Measurements from ENCODE around the gene MTCL3.
"Not testable (repeated sequence)": the region's sequence is repeated elsewhere in the genome, so short reads cannot be mapped to it uniquely, and the experiment has no call there.

The MTCL3 gene

GRCh38 chr6:127435626-127436220, 83.4 kb downstream of the MTCL3 start:
- Histone ChIP-seq H3K4me1 (ENCODE audit: control insufficient read depth, low read length) (no peaks in the 10 kb centered on the region), H3K4me3 (ENCODE audit: low read length) (no peak overlapping the region), H3K27ac (ENCODE audit: low read depth, low read length) (no peak overlapping the region), H3K9me2 (replicated peaks; ENCODE audit: control insufficient read depth, low read length) (no peaks in the 10 kb centered on the region), H3K27me3 (ENCODE audit: control insufficient read depth, low read length) (peaks cover 3% of the 10 kb centered on the region; the same call in 1 of the 2 replicates), H3F3A (ENCODE audit: control insufficient read depth, insufficient read depth) (no peaks in the 10 kb centered on the region), H3K4me2 (ENCODE audit: low read length) (no peak overlapping the region), H3K9me3 (ENCODE audit: control insufficient read depth, insufficient read depth, low read length) (no peaks in the 10 kb centered on the region), H3K36me3 (ENCODE audit: control insufficient read depth, low read length) (no peaks in the 10 kb centered on the region), H4K20me1 (ENCODE audit: control insufficient read depth, insufficient read depth, low read depth, low read length) (no peaks in the 10 kb centered on the region), H3K79me2 (ENCODE audit: control insufficient read depth, low read length) (no peaks in the 10 kb centered on the region)
- no peak for TF ChIP-seq EZH2phosphoT487 (IDR thresholded peaks at IDR 0.05; ENCODE audit: borderline replicate concordance, low read length)
- TF ChIP-seq CTCF (IDR thresholded peaks at IDR 0.05; ENCODE audit: low read depth, low read length, poor library complexity, severe bottlenecking): no peak

GRCh38 chr6:127434651-127435050, 84.5 kb downstream of the MTCL3 start:
- H3K4me1 ChIP-seq (ENCODE audit: control insufficient read depth, low read length): no peaks in the 10 kb centered on the region
- no peaks in the 10 kb centered on the region for H3K79me2 ChIP-seq (ENCODE audit: control insufficient read depth, low read length)
- H3K4me2 ChIP-seq (ENCODE audit: low read length): no peak overlapping the region
- no peaks in the 10 kb centered on the region for H3F3A ChIP-seq (ENCODE audit: control insufficient read depth, insufficient read depth)
- H3K36me3 ChIP-seq (ENCODE audit: control insufficient read depth, low read length): no peaks in the 10 kb centered on the region
- H3K9me3 ChIP-seq (ENCODE audit: control insufficient read depth, insufficient read depth, low read length): no peaks in the 10 kb centered on the region
- TF ChIP-seq CTCF (IDR thresholded peaks at IDR 0.05; ENCODE audit: low read depth, low read length, poor library complexity, severe bottlenecking): no peak
- H3K27me3 ChIP-seq (ENCODE audit: control insufficient read depth, low read length): peaks cover 3% of the 10 kb centered on the region; the same call in 1 of the 2 replicates
- H3K4me3 ChIP-seq (ENCODE audit: low read length): no peak overlapping the region
- no peaks in the 10 kb centered on the region for H4K20me1 ChIP-seq (ENCODE audit: control insufficient read depth, insufficient read depth, low read depth, low read length)
- H3K9me2 ChIP-seq (replicated peaks; ENCODE audit: control insufficient read depth, low read length): no peaks in the 10 kb centered on the region
- no peak overlapping the region for H3K27ac ChIP-seq (ENCODE audit: low read depth, low read length)

GRCh38 chr6:127428562-127428961, 90.6 kb downstream of the MTCL3 start:
- H3F3A ChIP-seq (ENCODE audit: control insufficient read depth, insufficient read depth); H3K9me3 ChIP-seq (ENCODE audit: control insufficient read depth, insufficient read depth, low read length); H3K4me1 ChIP-seq (ENCODE audit: control insufficient read depth, low read length); H3K27me3 ChIP-seq (ENCODE audit: control insufficient read depth, low read length); H3K4me2 ChIP-seq (ENCODE audit: low read length); H3K79me2 ChIP-seq (ENCODE audit: control insufficient read depth, low read length); H3K36me3 ChIP-seq (ENCODE audit: control insufficient read depth, low read length); H3K27ac ChIP-seq (ENCODE audit: low read depth, low read length); H3K9me2 ChIP-seq (replicated peaks; ENCODE audit: control insufficient read depth, low read length); H4K20me1 ChIP-seq (ENCODE audit: control insufficient read depth, insufficient read depth, low read depth, low read length); H3K4me3 ChIP-seq (ENCODE audit: low read length): not testable (repeated sequence)

GRCh38 chr6:127423921-127424320, 95.2 kb downstream of the MTCL3 start:
- no peaks in the 10 kb centered on the region for H3K79me2 ChIP-seq (ENCODE audit: control insufficient read depth, low read length)
- no peak overlapping the region for H3K4me3 ChIP-seq (ENCODE audit: low read length)
- H3K27me3 ChIP-seq (ENCODE audit: control insufficient read depth, low read length): no peaks in the 10 kb centered on the region
- H3K4me1 ChIP-seq (ENCODE audit: control insufficient read depth, low read length): peaks cover 7% of the 10 kb centered on the region
- no peaks in the 10 kb centered on the region for H3K9me3 ChIP-seq (ENCODE audit: control insufficient read depth, insufficient read depth, low read length)
- TF ChIP-seq CTCF (IDR thresholded peaks at IDR 0.05; ENCODE audit: low read depth, low read length, poor library complexity, severe bottlenecking): no peak
- no peaks in the 10 kb centered on the region for H4K20me1 ChIP-seq (ENCODE audit: control insufficient read depth, insufficient read depth, low read depth, low read length)
- no peak overlapping the region for H3K27ac ChIP-seq (ENCODE audit: low read depth, low read length)
- no peaks in the 10 kb centered on the region for H3F3A ChIP-seq (ENCODE audit: control insufficient read depth, insufficient read depth)
- no peaks in the 10 kb centered on the region for H3K36me3 ChIP-seq (ENCODE audit: control insufficient read depth, low read length)
- peak overlapping the region; percentile 25 for H3K4me2 ChIP-seq (ENCODE audit: low read length)
- H3K9me2 ChIP-seq (replicated peaks; ENCODE audit: control insufficient read depth, low read length): no peaks in the 10 kb centered on the region

Measured in DOHH2 (cell line).